Amniotic stem cell (primary cell): ENCODE data around the gene ARHGEF6.

Experiments
- DNase-seq: peaks from one replicate; lab custom pipeline; 2025; lab: John Stamatoyannopoulos, UW

Gene ARHGEF6

GRCh38 chrX:136646602-136647239 is 134.0 kb downstream of the ARHGEF6 start:
- no peak for DNase-seq

GRCh38 chrX:136643243-136643642 is 137.5 kb downstream of the ARHGEF6 start:
- DNase-seq = no peak

- DNase-seq = peak; percentile 1
Observed at GRCh38 chrX:136639506-136640176, 141.1 kb downstream of the ARHGEF6 start.

- no peak for DNase-seq
Observed at GRCh38 chrX:136636121-136636520, 144.6 kb downstream of the ARHGEF6 start.

DNA sequence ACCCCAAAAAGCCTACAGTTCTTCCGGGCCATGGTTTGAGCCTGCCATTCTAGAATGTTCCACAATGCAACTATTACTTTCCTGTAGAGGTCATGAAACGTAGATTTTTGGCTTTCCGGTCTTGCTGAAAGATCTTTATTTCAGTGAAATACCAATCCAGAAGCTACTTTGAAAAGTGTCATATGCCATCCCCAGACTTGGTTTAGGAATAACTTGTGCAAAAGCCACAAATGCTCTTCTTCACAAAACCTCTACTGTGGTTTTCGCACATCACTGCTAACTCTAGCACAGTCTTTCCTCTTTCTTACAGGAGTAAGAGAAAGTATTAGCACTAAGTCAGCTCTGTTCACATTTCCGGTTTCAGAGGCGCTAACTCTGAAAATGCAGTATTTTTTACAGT is 145.5 kb downstream of the ARHGEF6 start:
- DNase-seq = no peak

DNA sequence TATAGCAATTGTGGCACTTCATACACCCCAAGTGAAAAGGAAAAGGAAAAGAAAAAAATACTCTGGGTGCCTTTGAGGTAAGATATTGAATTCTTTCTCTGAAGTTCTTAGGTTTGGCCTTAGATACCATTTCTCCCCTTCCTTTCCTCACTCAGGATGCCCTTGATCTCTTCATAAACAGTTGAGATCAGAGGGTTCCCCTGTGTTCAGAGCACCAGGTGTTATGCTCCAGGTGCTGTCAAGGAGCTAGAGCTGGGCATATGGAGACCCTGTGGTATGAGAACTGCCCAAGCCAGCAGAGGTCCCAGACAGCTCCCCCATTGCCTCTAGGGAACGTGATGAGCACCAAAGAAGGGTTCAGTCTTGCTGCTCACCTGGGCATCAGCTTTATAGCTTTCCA is 149.9 kb downstream of the ARHGEF6 start:
- no peak for DNase-seq

GRCh38 chrX:136629084-136629750 is 151.5 kb downstream of the ARHGEF6 start:
- no peak for DNase-seq

DNA sequence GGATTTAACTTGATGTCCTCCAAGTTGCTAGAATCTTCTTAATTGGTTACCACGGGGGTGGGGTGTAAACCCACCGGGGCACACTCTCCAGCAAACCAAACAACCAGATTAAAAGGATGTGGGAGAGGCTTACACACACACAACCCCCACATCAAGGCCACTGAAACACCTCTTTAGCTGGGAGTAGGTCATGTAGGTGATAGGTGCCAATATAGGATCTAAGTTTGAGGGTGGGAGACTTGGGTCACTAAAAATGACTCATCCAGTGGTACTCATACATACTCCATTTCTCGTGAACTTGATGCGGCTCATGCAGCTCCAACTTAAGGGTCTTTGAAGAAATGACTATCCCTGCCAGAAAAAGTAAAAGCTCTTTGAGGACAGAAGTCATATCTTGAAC is 153.3 kb downstream of the ARHGEF6 start:
- no peak for DNase-seq

- DNase-seq = no peak
Observed at GRCh38 chrX:136626891-136627290, 153.8 kb downstream of the ARHGEF6 start.

DNA sequence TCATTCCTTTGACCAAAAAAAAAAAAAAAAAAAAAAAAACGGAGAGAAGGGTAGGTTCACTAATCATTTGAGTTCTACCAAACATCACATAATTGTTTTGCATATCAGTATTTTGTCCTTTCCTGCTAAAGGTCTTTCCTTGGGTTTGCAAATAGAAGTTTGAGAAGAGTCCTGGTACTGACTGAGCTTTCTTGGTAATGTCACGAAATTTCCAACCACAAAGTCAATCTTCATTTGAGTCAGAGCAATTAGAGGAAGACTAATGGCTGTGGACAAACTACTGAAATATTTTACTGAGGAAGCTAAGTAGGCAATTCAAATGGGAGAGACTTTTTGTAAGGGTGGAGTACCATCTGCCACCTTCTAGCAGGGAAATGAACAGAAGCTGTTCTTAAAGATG is 154.5 kb downstream of the ARHGEF6 start:
- no peak for DNase-seq

DNA sequence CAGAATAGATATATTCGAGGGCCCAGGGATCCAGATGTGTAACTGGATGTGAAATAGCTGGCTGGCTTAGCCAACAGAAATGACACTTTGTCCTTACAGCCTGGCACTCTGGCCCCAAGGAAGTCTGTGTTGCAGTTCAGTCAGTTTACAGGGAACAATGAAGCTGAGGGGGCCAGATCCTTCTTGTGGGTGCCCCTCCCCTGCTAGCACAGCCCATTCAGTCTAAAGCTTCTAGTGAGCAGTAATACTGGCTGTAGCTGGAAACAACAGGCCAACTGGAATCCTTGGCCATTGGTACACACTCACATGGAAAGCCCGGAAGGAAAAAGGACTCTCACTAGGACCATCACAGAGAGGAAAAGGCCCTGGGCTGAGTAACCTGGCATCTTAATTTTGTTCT is 155.5 kb downstream of the ARHGEF6 start:
- no peak for DNase-seq

GRCh38 chrX:136623396-136623795 is 157.3 kb downstream of the ARHGEF6 start:
- DNase-seq = no peak

GRCh38 chrX:136622568-136622967 is 158.2 kb downstream of the ARHGEF6 start:
- no peak for DNase-seq

GRCh38 chrX:136620780-136621179 is 160.0 kb downstream of the ARHGEF6 start:
- DNase-seq = no peak

- DNase-seq = no peak
Observed at GRCh38 chrX:136619899-136620505, 160.7 kb downstream of the ARHGEF6 start.

DNA sequence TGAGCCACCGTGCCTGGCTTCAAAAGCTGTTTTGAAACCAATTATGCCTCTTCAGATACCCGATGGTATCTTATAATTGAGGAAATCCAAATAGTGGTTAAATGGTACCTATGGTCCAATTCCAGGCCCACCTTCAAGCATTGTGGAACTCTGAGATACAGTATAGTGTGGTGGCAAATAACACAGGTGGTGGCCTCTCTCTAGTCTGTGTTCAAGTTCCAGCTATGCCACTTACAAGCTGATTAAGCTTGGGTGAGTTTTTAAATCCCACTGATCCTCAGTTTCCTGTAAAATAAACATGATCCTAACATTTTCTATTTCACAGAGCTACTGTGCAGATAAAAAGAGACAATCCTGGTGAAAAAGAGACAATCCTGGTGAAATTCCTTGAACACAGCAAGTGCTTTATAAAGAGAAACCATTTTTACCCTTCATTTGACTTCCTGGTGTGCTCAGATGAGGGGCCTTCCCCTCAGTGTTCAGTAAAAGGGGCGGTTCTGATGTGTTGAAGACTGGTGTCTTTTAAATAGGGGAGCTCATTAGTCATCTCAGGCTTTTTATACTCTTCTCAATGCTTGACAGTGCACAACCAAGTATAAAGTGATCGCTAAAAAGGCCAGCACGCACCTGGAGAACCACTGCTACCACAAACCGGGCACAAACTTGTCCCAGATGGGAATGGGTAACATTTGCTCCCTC is 163.6 kb downstream of the ARHGEF6 start:
- DNase-seq = no peak
